SK-N-SH (cell line): ENCODE measurements around the gene RBSN. TPM values are rescaled to one million over a fixed set of nuclear protein-coding genes. Genes with fewer than 3 reads are reported as not detected.
A peak's percentile ranks its signal among the peaks of the same experiment; 100 is the strongest.

Experiments used
- CTCF ChIA-PET: fragments of 300-600, 350-600 bp; formaldehyde crosslinking; extraction: SDS; loops from one replicate; lab custom pipeline; 2021; lab: Yijun Ruan, JAX
- POLR2A ChIA-PET: fragments of 350-600 bp; sonication (Branson Sonifier 250); formaldehyde crosslinking; extraction: SDS; loops from one replicate; lab custom pipeline; 2020; ENCODE audit warnings: antibody characterized with exemption, inconsistent platforms; lab: Yijun Ruan, JAX
- DNase-seq: peaks from one replicate; pipeline ENCODE4 v3.0.0; 2012
- H2AFZ ChIP-seq: fragments of 200-600 bp; sonication (generic); 2 replicates; pipeline ENCODE4 v1.8.1; 2016; ENCODE audit warnings: antibody characterized with exemption, mild to moderate bottlenecking, low read depth
- H3F3A ChIP-seq: fragments of 200-600 bp; sonication (generic); replicated peaks from 2 replicates; pipeline ENCODE3; 2016; ENCODE audit warnings: antibody characterized with exemption, mild to moderate bottlenecking; ENCODE audit not compliant: insufficient read depth
- H3K27ac ChIP-seq, 2 experiments: fragments of 200-500 bp in 1 of 2; fragments of 200-600 bp in 1 of 2; sonication (Bioruptor generic) in 1 of 2; sonication (generic), shearing (Covaris generic) in 1 of 2; 2 replicates each; pipeline versions ENCODE4 v1.5.1 to v1.6.1; 2014 to 2016; ENCODE audit warnings: low read depth in 2 of 2, inconsistent platforms in 1 of 2, low read length in 1 of 2, mild to moderate bottlenecking in 1 of 2, mixed read lengths in 1 of 2
- H3K27me3 ChIP-seq: fragments of 200-600 bp; sonication (generic), shearing (Covaris generic); 2 replicates; pipeline ENCODE4 v1.6.1; 2016; ENCODE audit warnings: mixed run types; ENCODE audit not compliant: insufficient read depth
- H3K36me3 ChIP-seq, 2 experiments: fragments of 200-500 bp in 1 of 2; fragments of 200-600 bp in 1 of 2; sonication (Bioruptor generic) in 1 of 2; sonication (generic) in 1 of 2; replicated peaks in 1 of 2; 2 replicates each; pipeline versions ENCODE3 to v1.5.1; 2014 to 2016; ENCODE audit warnings: low read length in 1 of 2, mild to moderate bottlenecking in 1 of 2; ENCODE audit not compliant: insufficient read depth in 2 of 2, control insufficient read depth in 1 of 2
- H3K4me1 ChIP-seq, 2 experiments: fragments of 200-500 bp in 1 of 2; fragments of 200-600 bp in 1 of 2; sonication (Bioruptor generic) in 1 of 2; sonication (generic), shearing (Covaris generic) in 1 of 2; 2 replicates each; pipeline versions ENCODE4 v1.5.1 to v1.6.1; 2014 to 2016; ENCODE audit warnings: low read depth in 1 of 2, low read length in 1 of 2, mixed run types in 1 of 2; ENCODE audit not compliant: insufficient read depth in 2 of 2, control insufficient read depth in 1 of 2
- H3K4me2 ChIP-seq: fragments of 200-600 bp; sonication (generic), shearing (Covaris generic); 2 replicates; pipeline ENCODE4 v1.6.1; 2017; ENCODE audit warnings: mixed run types
- H3K4me3 ChIP-seq, 2 experiments: fragments of 200-500 bp in 1 of 2; fragments of 200-600 bp in 1 of 2; sonication (Bioruptor generic) in 1 of 2; sonication (generic), shearing (Covaris generic) in 1 of 2; 2 replicates each; pipeline versions ENCODE4 v1.5.1 to v1.8.1; 2014 to 2016; ENCODE audit warnings: low read depth in 2 of 2, inconsistent platforms in 1 of 2, low read length in 1 of 2, mild to moderate bottlenecking in 1 of 2, mixed read lengths in 1 of 2, moderate library complexity in 1 of 2
- H3K79me2 ChIP-seq: fragments of 200-600 bp; sonication (generic); 2 replicates; pipeline ENCODE4 v1.8.1; 2017; ENCODE audit warnings: mild to moderate bottlenecking; ENCODE audit not compliant: insufficient read depth
- H3K9ac ChIP-seq: fragments of 200-600 bp; sonication (generic); 2 replicates; pipeline ENCODE4 v1.6.1; 2017; ENCODE audit warnings: mixed run types
- H3K9me2 ChIP-seq: fragments of 200-600 bp; sonication (generic); 2 replicates; pipeline ENCODE4 v1.6.1; 2017; ENCODE audit warnings: mixed run types
- H3K9me3 ChIP-seq: fragments of 200-600 bp; sonication (generic); 2 replicates; pipeline ENCODE4 v1.6.1; 2017; ENCODE audit warnings: mixed run types, mild to moderate bottlenecking, moderate library complexity
- H4K20me1 ChIP-seq: fragments of 200-600 bp; sonication (generic); 2 replicates; pipeline ENCODE4 v1.6.1; 2017; ENCODE audit warnings: mild to moderate bottlenecking, mixed run types; ENCODE audit not compliant: insufficient read depth
- CHD2 ChIP-seq: fragments of 150-350 bp; IDR thresholded peaks from 2 replicates; pipeline ENCODE4 v1.6.1; 2018; ENCODE audit warnings: low read length; ENCODE audit not compliant: partially characterized antibody
- CTCF ChIP-seq: fragments of 200-600 bp; sonication (generic); IDR thresholded peaks from 2 replicates; pipeline ENCODE4 v1.6.1; 2017; ENCODE audit warnings: antibody characterized with exemption, mild to moderate bottlenecking, moderate library complexity
- ELF1 ChIP-seq: IDR thresholded peaks from 2 replicates; pipeline ENCODE4 v1.4.0; 2012
- EP300 ChIP-seq, 2 experiments: IDR thresholded peaks; 2 replicates each; pipeline versions ENCODE4 v1.4.0 to v1.6.1; 2012; ENCODE audit warnings: borderline replicate concordance in 1 of 2, low read depth in 1 of 2, low read length in 1 of 2
- FOSL2 ChIP-seq: IDR thresholded peaks from 2 replicates; pipeline ENCODE4 v1.4.0; 2012; ENCODE audit warnings: low read depth, mild to moderate bottlenecking, moderate library complexity, borderline replicate concordance
- FOXM1 ChIP-seq: IDR thresholded peaks from 2 replicates; pipeline ENCODE4 v1.4.0; 2012; ENCODE audit warnings: low read depth, mild to moderate bottlenecking
- GABPA ChIP-seq: IDR thresholded peaks from 2 replicates; pipeline ENCODE4 v1.4.0; 2012; ENCODE audit warnings: low read depth, mild to moderate bottlenecking
- GATA2 ChIP-seq: sonication (generic); formaldehyde crosslinking; IDR thresholded peaks from 2 replicates; pipeline ENCODE4 v1.5.0; 2020; ENCODE audit warnings: mild to moderate bottlenecking, missing genetic modification reagents
- IRF3 ChIP-seq: fragments of 150-350 bp; IDR thresholded peaks from 2 replicates; pipeline ENCODE4 v1.6.1; 2016; ENCODE audit warnings: mild to moderate bottlenecking, low read depth, low read length
- JUND ChIP-seq: IDR thresholded peaks from 2 replicates; pipeline ENCODE4 v1.4.0; 2012
- MAX ChIP-seq: IDR thresholded peaks from 2 replicates; pipeline ENCODE4 v1.4.0; 2012; ENCODE audit warnings: low read depth
- MEF2A ChIP-seq: IDR thresholded peaks from 2 replicates; pipeline ENCODE4 v1.4.0; 2012; ENCODE audit warnings: low read depth, borderline replicate concordance
- MXI1 ChIP-seq: IDR thresholded peaks from 2 replicates; pipeline ENCODE4 v1.6.1; 2012; ENCODE audit warnings: mild to moderate bottlenecking, low read depth, low read length, improper control_type of control experiment
- NFIC ChIP-seq: IDR thresholded peaks from 2 replicates; pipeline ENCODE4 v1.4.0; 2012; ENCODE audit warnings: borderline replicate concordance
- NRF1 ChIP-seq: IDR thresholded peaks from 2 replicates; pipeline ENCODE4 v1.6.1; 2012; ENCODE audit warnings: low read depth, mild to moderate bottlenecking, low read length
- PBX3 ChIP-seq: IDR thresholded peaks from 2 replicates; pipeline ENCODE4; 2012
- POLR2AphosphoS5 ChIP-seq: IDR thresholded peaks from 2 replicates; pipeline ENCODE4 v1.6.1; 2012; ENCODE audit warnings: low read depth, low read length
- RAD21 ChIP-seq: IDR thresholded peaks from 2 replicates; pipeline ENCODE4 v1.6.1; 2012; ENCODE audit warnings: mild to moderate bottlenecking, low read length
- SIN3A ChIP-seq: IDR thresholded peaks from 2 replicates; pipeline ENCODE4 v1.6.1; 2012; ENCODE audit warnings: low read depth, mild to moderate bottlenecking, low read length, moderate library complexity, borderline replicate concordance
- SMC3 ChIP-seq: IDR thresholded peaks from 2 replicates; pipeline ENCODE4 v1.6.1; 2012; ENCODE audit warnings: low read depth, low read length, improper control_type of control experiment
- TAF1 ChIP-seq: IDR thresholded peaks from 2 replicates; pipeline ENCODE4 v1.6.1; 2012; ENCODE audit warnings: low read depth, mild to moderate bottlenecking, low read length, moderate library complexity, borderline replicate concordance
- TCF12 ChIP-seq: IDR thresholded peaks from 2 replicates; pipeline ENCODE4 v1.4.0; 2012
- TEAD4 ChIP-seq: IDR thresholded peaks from 2 replicates; pipeline ENCODE4 v1.4.0; 2012; ENCODE audit warnings: mild to moderate bottlenecking, borderline replicate concordance; ENCODE audit not compliant: insufficient read depth
- USF1 ChIP-seq: IDR thresholded peaks from 2 replicates; pipeline ENCODE4 v1.4.0; 2012; ENCODE audit warnings: low read depth, borderline replicate concordance
- USF2 ChIP-seq: fragments of 150-350 bp; IDR thresholded peaks from 2 replicates; pipeline ENCODE4 v1.6.1; 2017; ENCODE audit warnings: antibody characterized with exemption, low read length, low read depth, borderline replicate concordance
- ZBTB33 ChIP-seq: IDR thresholded peaks from 2 replicates; pipeline ENCODE4 v1.4.0; 2012; ENCODE audit warnings: low read depth, borderline replicate concordance
- WGBS: methylation state at CpG from one replicate; pipeline ENCODE4 v1.1.6; 2017; ENCODE audit warnings: low lambda C conversion rate; 5-methylcytosine and 5-hydroxymethylcytosine counted together
- polyA plus RNA-seq, 3 experiments: library from polyadenylated mRNA; depleted of rRNA; stranded (reverse); fragments of >200 nt; gene quantifications; 2 replicates each; pipeline ENCODE4 v1.2.3, GENCODE V29; 2012

The RBSN gene
- polyA plus RNA-seq, 1 of the 3 experiments (the other 2 are of a cell fraction): 4.7 TPM

- WGBS: 4% methylated on average over 15 of the region's 69 CpGs
- H3K9me3 ChIP-seq: no peaks in the 10 kb centered on the region
- no peaks in the 10 kb centered on the region for H4K20me1 ChIP-seq
- H3K36me3 ChIP-seq: peaks cover under 1 to 4% of the 10 kb centered on the region in 2 experiments
- ChIA-PET POLR2A (interaction anchor here (0.7 to 1.7 kb wide), 6 partner anchors 33 to 294 kb away, joined by 3 to 7 read pairs (median 4); partner anchors contain the start of genes CAPN7, NR2C2 and RBSN), CTCF (interaction anchor here (0.7 to 1.8 kb wide), 6 partner anchors 12 to 139 kb away, joined by 3 to 5 read pairs (median 3); no protein-coding TSS in a partner anchor)
- peaks cover 40% of the 10 kb centered on the region for H3K79me2 ChIP-seq
- no peaks in the 10 kb centered on the region for H3F3A ChIP-seq
- no peaks in the 10 kb centered on the region for H3K27me3 ChIP-seq
- no peaks in the 10 kb centered on the region for H3K9me2 ChIP-seq
- peak within 1 kb of the TSS; percentile 60 to 84; a peak in 3 of 4 replicates for H3K27ac ChIP-seq
- H2AFZ ChIP-seq: peak within 1 kb of the TSS; percentile 84
- H3K4me2 ChIP-seq: peak within 1 kb of the TSS; percentile 97
- peak within 1 kb of the TSS; percentile 95 to 98 for H3K4me3 ChIP-seq
- peak; percentile 97 for DNase-seq
- H3K4me1 ChIP-seq: peaks cover 8 to 14% of the 10 kb centered on the region in 2 experiments; a peak in 2 of 4 replicates
- peak within 1 kb of the TSS; percentile 97 for H3K9ac ChIP-seq
- peak; percentile 95 for TF ChIP-seq MAX
- TF ChIP-seq JUND: no peak
- TF ChIP-seq PBX3: no peak
- no peak for TF ChIP-seq CTCF
- TF ChIP-seq EP300 (IDR thresholded peaks at IDR 0.05; ENCODE audit: borderline replicate concordance in 1 of 2, low read depth in 1 of 2, low read length in 1 of 2): no peak
- TF ChIP-seq USF1: no peak
- no peak for TF ChIP-seq FOXM1
- peak; percentile 73 for TF ChIP-seq TAF1
- peak; percentile 94 for TF ChIP-seq ZBTB33
- TF ChIP-seq TEAD4: no peak
- TF ChIP-seq GATA2 (CRISPR knock-in tag): no peak
- 0 out of 2 replicates have a peak, but pooled peaks have one; percentile 34 for TF ChIP-seq GABPA
- peak; percentile 55; the same call in 1 of the 2 replicates for TF ChIP-seq SIN3A
- peak; percentile 97 for TF ChIP-seq POLR2AphosphoS5
- TF ChIP-seq SMC3: no peak
- TF ChIP-seq NRF1: peak; percentile 91
- TF ChIP-seq IRF3: no peak
- peak; percentile 97 for TF ChIP-seq CHD2
- TF ChIP-seq MXI1: peak; percentile 92
- no peak for TF ChIP-seq USF2
- TF ChIP-seq ELF1: peak; percentile 65; the same call in 1 of the 2 replicates
- TF ChIP-seq TCF12: no peak
- no peak for TF ChIP-seq FOSL2
- TF ChIP-seq RAD21: no peak
- no peak for TF ChIP-seq MEF2A
- TF ChIP-seq NFIC: no peak
Measured at GRCh38 chr3:15064835-15065549, 34.0 kb downstream of the RBSN start, which contains the start of gene MRPS25. Gene MRPS25 (minus strand): TSS chr3:15065315. CDS start chr3:15065194, 121 bp downstream.
